HL-60/S4 (cell line): Measurements from ENCODE around the gene KCNMB2.
"Not testable (repeated sequence)": the region's sequence is repeated elsewhere in the genome, so short reads cannot be mapped to it uniquely, and the experiment has no call there.

Source experiments
- in situ Hi-C: fragments of 300-500 bp; cut with MboI; formaldehyde crosslinking; loops from 2 replicates; pipeline ENCODE4 v1.14.3; 2022; ENCODE audit warnings: low sequenced_read_pairs

KCNMB2 gene

GRCh38 chr3:178686826-178687225 is 150.6 kb downstream of the KCNMB2 start:
- in situ Hi-C loops = no loop called here

- in situ Hi-C loops = no loop called here
Measured at GRCh38 chr3:178690571-178690970, 154.3 kb downstream of the KCNMB2 start.

- in situ Hi-C loops = no loop called here
Measured at GRCh38 chr3:178699364-178699763, 163.1 kb downstream of the KCNMB2 start.

- in situ Hi-C loops = no loop called here
Measured at GRCh38 chr3:178699810-178700209, 163.6 kb downstream of the KCNMB2 start.

- in situ Hi-C loops = no loop called here
Measured at GRCh38 chr3:178703268-178703975, 167.2 kb downstream of the KCNMB2 start.

GRCh38 chr3:178705925-178706324 is 169.7 kb downstream of the KCNMB2 start:
- in situ Hi-C loops = no loop called here

GRCh38 chr3:178706411-178706810 is 170.2 kb downstream of the KCNMB2 start:
- in situ Hi-C loops = no loop called here

- in situ Hi-C loops = no loop called here
Measured at GRCh38 chr3:178707311-178708031, 171.2 kb downstream of the KCNMB2 start.

GRCh38 chr3:178709051-178709450 is 172.8 kb downstream of the KCNMB2 start:
- in situ Hi-C loops = no loop called here

GRCh38 chr3:178711753-178712152 is 175.5 kb downstream of the KCNMB2 start:
- in situ Hi-C loops = no loop called here

- in situ Hi-C loops = no loop called here
Measured at GRCh38 chr3:178712247-178712646, 176.0 kb downstream of the KCNMB2 start.

GRCh38 chr3:178714925-178715832 is 178.9 kb downstream of the KCNMB2 start:
- in situ Hi-C loops = no loop called here

- in situ Hi-C loops = no loop called here
Measured at GRCh38 chr3:178718995-178719635, 182.9 kb downstream of the KCNMB2 start.

- in situ Hi-C loops = no loop called here
Measured at GRCh38 chr3:178732824-178733223, 196.6 kb downstream of the KCNMB2 start.

GRCh38 chr3:178735032-178735674 is 198.9 kb downstream of the KCNMB2 start:
- in situ Hi-C loops = no loop called here

GRCh38 chr3:178736300-178736699 is 200.1 kb downstream of the KCNMB2 start:
- in situ Hi-C loops = no loop called here

- in situ Hi-C loops = no loop called here
Measured at GRCh38 chr3:178739720-178740119, 203.5 kb downstream of the KCNMB2 start.

- in situ Hi-C loops = no loop called here
Measured at GRCh38 chr3:178741020-178741419, 204.8 kb downstream of the KCNMB2 start.

- in situ Hi-C loops = no loop called here
Measured at GRCh38 chr3:178743297-178743696, 207.1 kb downstream of the KCNMB2 start.

GRCh38 chr3:178745861-178746655 is 209.8 kb downstream of the KCNMB2 start:
- in situ Hi-C loops = not testable (repeated sequence)
